ENCODE data around the gene SESTD1. TPM values are rescaled to one million over a fixed set of nuclear protein-coding genes. Genes with fewer than 3 reads are reported as not detected.

The SESTD1 gene
- total RNA-seq, 1 donor from 2014 or later, result 19.4 TPM

DNA sequence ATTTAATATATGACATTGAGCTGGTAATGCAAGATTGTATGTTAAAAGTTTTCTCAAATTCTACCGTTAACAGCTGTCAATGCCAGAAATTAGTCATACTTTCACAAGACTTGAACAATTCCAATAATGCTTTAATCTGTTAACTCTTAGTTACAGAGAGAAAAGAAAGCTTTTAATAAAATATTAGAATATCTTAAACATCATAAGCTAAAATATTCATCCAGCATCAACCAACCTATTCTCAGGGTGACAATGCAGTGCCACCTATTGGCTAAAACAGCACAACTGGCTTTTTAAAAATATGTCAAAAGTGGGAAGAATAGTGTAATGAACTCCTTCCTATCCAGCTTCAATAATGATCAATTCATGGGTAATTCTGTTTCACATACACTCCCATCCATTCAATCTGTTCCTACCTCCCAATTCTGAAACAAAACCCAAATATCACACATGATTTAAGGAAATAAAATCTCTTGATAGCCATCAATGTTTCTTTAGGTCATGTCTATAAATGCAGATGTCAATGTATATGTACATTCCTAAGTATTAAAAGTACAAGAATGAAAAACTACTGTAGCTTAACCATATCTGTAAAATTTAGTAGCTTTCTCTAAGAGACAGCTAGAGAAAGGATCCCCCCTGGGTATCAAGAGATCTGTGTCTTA is 134.9 kb downstream of the SESTD1 start:
- H3K36me3 Mint-ChIP-seq (ENCODE audit: low read depth, unreplicated experiment), result no peaks in the 10 kb centered on the region
- H4K20me1 ChIP-seq (ENCODE audit: insufficient read depth, low read length), result no peaks in the 10 kb centered on the region
- no peak overlapping the region for H3K4me3 ChIP-seq (ENCODE audit: insufficient read depth, low read depth, low read length)
- TF ChIP-seq, protein P1, sequence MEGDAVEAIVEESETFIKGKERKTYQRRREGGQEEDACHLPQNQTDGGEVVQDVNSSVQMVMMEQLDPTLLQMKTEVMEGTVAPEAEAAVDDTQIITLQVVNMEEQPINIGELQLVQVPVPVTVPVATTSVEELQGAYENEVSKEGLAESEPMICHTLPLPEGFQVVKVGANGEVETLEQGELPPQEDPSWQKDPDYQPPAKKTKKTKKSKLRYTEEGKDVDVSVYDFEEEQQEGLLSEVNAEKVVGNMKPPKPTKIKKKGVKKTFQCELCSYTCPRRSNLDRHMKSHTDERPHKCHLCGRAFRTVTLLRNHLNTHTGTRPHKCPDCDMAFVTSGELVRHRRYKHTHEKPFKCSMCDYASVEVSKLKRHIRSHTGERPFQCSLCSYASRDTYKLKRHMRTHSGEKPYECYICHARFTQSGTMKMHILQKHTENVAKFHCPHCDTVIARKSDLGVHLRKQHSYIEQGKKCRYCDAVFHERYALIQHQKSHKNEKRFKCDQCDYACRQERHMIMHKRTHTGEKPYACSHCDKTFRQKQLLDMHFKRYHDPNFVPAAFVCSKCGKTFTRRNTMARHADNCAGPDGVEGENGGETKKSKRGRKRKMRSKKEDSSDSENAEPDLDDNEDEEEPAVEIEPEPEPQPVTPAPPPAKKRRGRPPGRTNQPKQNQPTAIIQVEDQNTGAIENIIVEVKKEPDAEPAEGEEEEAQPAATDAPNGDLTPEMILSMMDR (IDR thresholded peaks at IDR 0.05; ENCODE audit: insufficient read depth, low read depth, low read length), result peak; percentile 58
- TF ChIP-seq EZH2 (IDR thresholded peaks at IDR 0.05; ENCODE audit: insufficient read depth, low read length), result no peak
- H3K36me3 ChIP-seq (ENCODE audit: insufficient read depth, low read length), result no peaks in the 10 kb centered on the region
- H2AFZ ChIP-seq (ENCODE audit: low read depth, low read length), result no peak overlapping the region
- H3K9ac ChIP-seq (ENCODE audit: low read length), result no peak overlapping the region
- H3K4me1 ChIP-seq (ENCODE audit: insufficient read depth, low read length), result no peaks in the 10 kb centered on the region
- no peak for DNase-seq (ENCODE audit: low read depth)
- no peak overlapping the region for H3K4me3 Mint-ChIP-seq (ENCODE audit: unreplicated experiment)
- no peaks in the 10 kb centered on the region for H3K9me3 Mint-ChIP-seq (ENCODE audit: unreplicated experiment)
- no peak overlapping the region for H3K4me2 ChIP-seq (ENCODE audit: low read length)
- no peaks in the 10 kb centered on the region for H3K79me2 ChIP-seq (ENCODE audit: insufficient read depth, low read length)
- FAIRE-seq, result no peak
- no peaks in the 10 kb centered on the region for H3K27me3 ChIP-seq (ENCODE audit: insufficient read depth, low read length)
- H3K27ac Mint-ChIP-seq (ENCODE audit: unreplicated experiment), result no peak overlapping the region
- H3K27ac ChIP-seq (ENCODE audit: low read depth, low read length), result no peak overlapping the region
- no peaks in the 10 kb centered on the region for H3K4me1 Mint-ChIP-seq (ENCODE audit: low read depth, unreplicated experiment)
- H3K27me3 Mint-ChIP-seq (ENCODE audit: low read depth, unreplicated experiment), result no peaks in the 10 kb centered on the region
- H3K9me3 ChIP-seq (ENCODE audit: insufficient read depth, low read depth, low read length), result no peaks in the 10 kb centered on the region

DNA sequence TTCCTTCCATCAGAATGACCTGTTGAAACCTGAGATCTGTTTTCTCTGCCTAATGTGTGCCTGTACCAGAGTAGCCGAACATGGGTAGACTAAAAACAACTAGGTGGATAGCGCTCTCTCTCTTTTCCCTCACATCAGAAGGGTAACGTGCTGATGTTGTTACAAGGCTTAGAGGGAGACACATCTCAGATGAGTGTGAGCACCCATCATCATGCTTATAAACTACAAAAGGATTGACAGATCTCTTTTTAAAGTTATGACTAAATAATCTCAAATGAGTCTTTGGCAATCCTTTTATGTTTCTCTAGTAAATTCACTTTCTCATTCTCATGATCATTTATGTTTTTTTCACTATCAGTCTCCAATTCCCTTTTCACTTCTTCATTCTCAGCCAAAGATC is 139.2 kb downstream of the SESTD1 start:
- Histone ChIP-seq H3K27ac (ENCODE audit: low read depth, low read length) (no peak overlapping the region), H3K36me3 (ENCODE audit: insufficient read depth, low read length) (no peaks in the 10 kb centered on the region)
- no peak for FAIRE-seq

DNA sequence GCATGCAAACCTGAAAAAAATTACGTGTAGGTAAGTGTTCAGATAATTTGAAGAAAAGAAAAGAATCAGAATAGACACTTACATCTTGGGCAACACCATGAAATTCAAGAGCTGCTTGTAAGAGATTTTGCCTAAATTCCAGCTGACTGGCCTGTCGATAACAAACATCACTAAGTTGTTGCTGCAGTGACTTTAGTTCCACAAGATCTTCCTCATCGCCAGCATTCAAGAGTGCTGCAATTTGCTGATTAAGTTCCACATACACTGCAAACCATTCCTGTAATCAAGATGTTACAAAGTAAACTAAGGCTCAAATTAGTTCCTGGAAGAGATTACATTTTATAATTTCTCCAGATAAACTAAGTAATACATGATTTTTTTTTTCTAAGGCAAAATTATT is 140.3 kb downstream of the SESTD1 start:
- Histone ChIP-seq H3K4me2 (ENCODE audit: low read length) (no peak overlapping the region), H4K20me1 (ENCODE audit: insufficient read depth, low read length) (no peaks in the 10 kb centered on the region), H3K9ac (ENCODE audit: low read length) (no peak overlapping the region), H3K36me3 (ENCODE audit: insufficient read depth, low read length) (no peaks in the 10 kb centered on the region), H3K4me3 (ENCODE audit: insufficient read depth, low read depth, low read length) (no peak overlapping the region), H3K4me1 (ENCODE audit: insufficient read depth, low read length) (no peaks in the 10 kb centered on the region), H3K79me2 (ENCODE audit: insufficient read depth, low read length) (no peaks in the 10 kb centered on the region), H3K27ac (ENCODE audit: low read depth, low read length) (no peak overlapping the region), H2AFZ (ENCODE audit: low read depth, low read length) (no peak overlapping the region), H3K27me3 (ENCODE audit: insufficient read depth, low read length) (no peaks in the 10 kb centered on the region), H3K9me3 (ENCODE audit: insufficient read depth, low read depth, low read length) (no peaks in the 10 kb centered on the region)
- H3K27ac Mint-ChIP-seq (ENCODE audit: unreplicated experiment), result no peak overlapping the region
- DNase-seq (ENCODE audit: low read depth) (no peak), FAIRE-seq (no peak)
- H3K4me1 Mint-ChIP-seq (ENCODE audit: low read depth, unreplicated experiment), result no peaks in the 10 kb centered on the region
- no peaks in the 10 kb centered on the region for H3K9me3 Mint-ChIP-seq (ENCODE audit: unreplicated experiment)
- no peak overlapping the region for H3K4me3 Mint-ChIP-seq (ENCODE audit: unreplicated experiment)
- H3K36me3 Mint-ChIP-seq (ENCODE audit: low read depth, unreplicated experiment), result no peaks in the 10 kb centered on the region
- no peaks in the 10 kb centered on the region for H3K27me3 Mint-ChIP-seq (ENCODE audit: low read depth, unreplicated experiment)
- TF ChIP-seq, protein P1 (IDR thresholded peaks at IDR 0.05; ENCODE audit: insufficient read depth, low read depth, low read length), result no peak
- TF ChIP-seq EZH2 (IDR thresholded peaks at IDR 0.05; ENCODE audit: insufficient read depth, low read length), result no peak

More for the DNA sequence above, 139.2 kb downstream of the SESTD1 start:
- H3K36me3 Mint-ChIP-seq (ENCODE audit: low read depth, unreplicated experiment), result no peaks in the 10 kb centered on the region
- H3K4me2 ChIP-seq (ENCODE audit: low read length), result no peak overlapping the region
- DNase-seq (ENCODE audit: low read depth), result no peak
- H3K4me1 Mint-ChIP-seq (ENCODE audit: low read depth, unreplicated experiment), result no peaks in the 10 kb centered on the region
- no peak for TF ChIP-seq EZH2 (IDR thresholded peaks at IDR 0.05; ENCODE audit: insufficient read depth, low read length)
- TF ChIP-seq, protein P1 (IDR thresholded peaks at IDR 0.05; ENCODE audit: insufficient read depth, low read depth, low read length), result no peak
- H4K20me1 ChIP-seq (ENCODE audit: insufficient read depth, low read length), result no peaks in the 10 kb centered on the region
- H3K27me3 ChIP-seq (ENCODE audit: insufficient read depth, low read length), result no peaks in the 10 kb centered on the region
- no peak overlapping the region for H3K4me3 ChIP-seq (ENCODE audit: insufficient read depth, low read depth, low read length)
- no peaks in the 10 kb centered on the region for H3K27me3 Mint-ChIP-seq (ENCODE audit: low read depth, unreplicated experiment)
- no peak overlapping the region for H3K4me3 Mint-ChIP-seq (ENCODE audit: unreplicated experiment)
- H3K9ac ChIP-seq (ENCODE audit: low read length), result no peak overlapping the region
- H3K79me2 ChIP-seq (ENCODE audit: insufficient read depth, low read length), result no peaks in the 10 kb centered on the region
- H3K27ac Mint-ChIP-seq (ENCODE audit: unreplicated experiment), result no peak overlapping the region
- H2AFZ ChIP-seq (ENCODE audit: low read depth, low read length), result no peak overlapping the region
- H3K4me1 ChIP-seq (ENCODE audit: insufficient read depth, low read length), result no peaks in the 10 kb centered on the region
- H3K9me3 ChIP-seq (ENCODE audit: insufficient read depth, low read depth, low read length), result no peaks in the 10 kb centered on the region
- no peaks in the 10 kb centered on the region for H3K9me3 Mint-ChIP-seq (ENCODE audit: unreplicated experiment)
